ENCODE measurements around the gene FAM114A2. TPM values are rescaled to one million over a fixed set of nuclear protein-coding genes. Genes with fewer than 3 reads are reported as not detected.

Gene FAM114A2
- total and polyA plus RNA-seq, 2 donors (not counting 1 experiment from before 2014, with no cell fraction given): 28.0 to 33.9 TPM

DNA sequence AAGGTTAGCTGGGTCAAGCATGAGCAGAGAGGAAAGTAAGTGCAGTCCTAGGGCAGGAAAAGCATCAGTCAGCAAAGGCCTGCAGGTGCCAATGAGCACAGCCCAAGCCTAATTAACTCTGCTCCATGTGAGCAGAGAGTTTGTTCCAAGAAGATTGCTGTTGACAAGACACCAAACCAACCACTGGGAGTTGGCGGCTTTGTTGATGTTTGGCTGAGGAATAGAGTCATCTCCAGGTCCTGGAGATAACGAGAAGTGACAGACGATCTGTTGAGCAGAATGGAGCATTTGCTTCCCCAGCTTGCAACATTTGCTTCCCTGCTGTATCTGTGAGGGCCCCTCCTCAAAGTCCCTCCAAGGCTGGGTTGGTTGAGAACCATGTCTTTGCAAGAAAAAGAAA is 68.2 kb downstream of the FAM114A2 start:
- Histone ChIP-seq H4K20me1 (ENCODE audit: control insufficient read depth, extremely low read depth, insufficient read depth, low read length) (no peaks in the 10 kb centered on the region), H3K4me2 (ENCODE audit: extremely low read depth, insufficient read depth, low read length) (no peak overlapping the region), H3K4me1 (ENCODE audit: control insufficient read depth, extremely low read depth, insufficient read depth, low read length) (no peaks in the 10 kb centered on the region), H3K27ac (ENCODE audit: insufficient read depth, low read length) (no peak overlapping the region), H3K36me3 (ENCODE audit: control insufficient read depth, insufficient read depth, low read length) (no peaks in the 10 kb centered on the region), H3K79me2 (ENCODE audit: control insufficient read depth, insufficient read depth, low read length) (no peaks in the 10 kb centered on the region), H3K4me3 (replicated peaks in 1 of 4; ENCODE audit: control extremely low read depth in 1 of 4, insufficient read depth in 1 of 4, low read depth in 3 of 4, low read length in 4 of 4) (no peak overlapping the region), H3K27me3 (ENCODE audit: control insufficient read depth, insufficient read depth, low read length) (no peaks in the 10 kb centered on the region), H3K9ac (ENCODE audit: insufficient read depth, low read length) (no peak overlapping the region), H3K9me3 (ENCODE audit: control insufficient read depth, insufficient read depth, low read depth, low read length) (no peaks in the 10 kb centered on the region), H2AFZ (ENCODE audit: low read length) (no peak overlapping the region)
- no peak for DNase-seq (ENCODE audit: low read depth in 2 of 2)
- TF ChIP-seq EZH2 (IDR thresholded peaks at IDR 0.05; ENCODE audit: low read length, missing control alignments): no peak
- TF ChIP-seq, protein P1, sequence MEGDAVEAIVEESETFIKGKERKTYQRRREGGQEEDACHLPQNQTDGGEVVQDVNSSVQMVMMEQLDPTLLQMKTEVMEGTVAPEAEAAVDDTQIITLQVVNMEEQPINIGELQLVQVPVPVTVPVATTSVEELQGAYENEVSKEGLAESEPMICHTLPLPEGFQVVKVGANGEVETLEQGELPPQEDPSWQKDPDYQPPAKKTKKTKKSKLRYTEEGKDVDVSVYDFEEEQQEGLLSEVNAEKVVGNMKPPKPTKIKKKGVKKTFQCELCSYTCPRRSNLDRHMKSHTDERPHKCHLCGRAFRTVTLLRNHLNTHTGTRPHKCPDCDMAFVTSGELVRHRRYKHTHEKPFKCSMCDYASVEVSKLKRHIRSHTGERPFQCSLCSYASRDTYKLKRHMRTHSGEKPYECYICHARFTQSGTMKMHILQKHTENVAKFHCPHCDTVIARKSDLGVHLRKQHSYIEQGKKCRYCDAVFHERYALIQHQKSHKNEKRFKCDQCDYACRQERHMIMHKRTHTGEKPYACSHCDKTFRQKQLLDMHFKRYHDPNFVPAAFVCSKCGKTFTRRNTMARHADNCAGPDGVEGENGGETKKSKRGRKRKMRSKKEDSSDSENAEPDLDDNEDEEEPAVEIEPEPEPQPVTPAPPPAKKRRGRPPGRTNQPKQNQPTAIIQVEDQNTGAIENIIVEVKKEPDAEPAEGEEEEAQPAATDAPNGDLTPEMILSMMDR (conservative IDR thresholded peaks at IDR 0.05 in 1 of 2, IDR thresholded peaks at IDR 0.05 in 1 of 2; ENCODE audit: low read depth in 1 of 2, low read length in 2 of 2): no peak

DNA sequence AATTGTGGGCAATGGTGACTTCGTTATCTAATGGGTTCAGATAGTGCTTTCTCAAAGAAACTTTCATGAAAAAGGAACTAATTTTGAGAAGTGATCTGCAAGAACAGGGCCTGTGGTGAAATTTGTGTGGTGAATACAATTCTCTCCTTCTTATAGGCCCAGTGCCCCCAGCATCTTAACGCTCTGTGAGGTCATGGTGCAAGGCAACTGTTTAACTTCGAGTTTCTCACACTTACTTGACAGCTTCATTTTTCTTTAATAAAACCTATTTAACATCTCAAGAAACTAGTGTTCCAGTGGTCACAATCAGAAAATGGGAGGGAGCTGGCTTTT is 69.2 kb downstream of the FAM114A2 start:
- no peak for DNase-seq (ENCODE audit: low read depth in 2 of 2)
- Histone ChIP-seq H3K27me3 (ENCODE audit: control insufficient read depth, insufficient read depth, low read length) (no peaks in the 10 kb centered on the region), H3K36me3 (ENCODE audit: control insufficient read depth, insufficient read depth, low read length) (no peaks in the 10 kb centered on the region), H3K79me2 (ENCODE audit: control insufficient read depth, insufficient read depth, low read length) (no peaks in the 10 kb centered on the region), H3K4me2 (ENCODE audit: extremely low read depth, insufficient read depth, low read length) (no peak overlapping the region), H3K4me1 (ENCODE audit: control insufficient read depth, extremely low read depth, insufficient read depth, low read length) (peaks cover 2% of the 10 kb centered on the region), H4K20me1 (ENCODE audit: control insufficient read depth, extremely low read depth, insufficient read depth, low read length) (no peaks in the 10 kb centered on the region), H3K9ac (ENCODE audit: insufficient read depth, low read length) (no peak overlapping the region), H3K4me3 (replicated peaks in 1 of 4; ENCODE audit: control extremely low read depth in 1 of 4, insufficient read depth in 1 of 4, low read depth in 3 of 4, low read length in 4 of 4) (no peak overlapping the region), H3K27ac (ENCODE audit: insufficient read depth, low read length) (no peak overlapping the region), H3K9me3 (ENCODE audit: control insufficient read depth, insufficient read depth, low read depth, low read length) (no peaks in the 10 kb centered on the region), H2AFZ (ENCODE audit: low read length) (no peak overlapping the region)
- TF ChIP-seq, protein P1 (conservative IDR thresholded peaks at IDR 0.05 in 1 of 2, IDR thresholded peaks at IDR 0.05 in 1 of 2; ENCODE audit: low read depth in 1 of 2, low read length in 2 of 2): no peak
- no peak for TF ChIP-seq EZH2 (IDR thresholded peaks at IDR 0.05; ENCODE audit: low read length, missing control alignments)

DNA sequence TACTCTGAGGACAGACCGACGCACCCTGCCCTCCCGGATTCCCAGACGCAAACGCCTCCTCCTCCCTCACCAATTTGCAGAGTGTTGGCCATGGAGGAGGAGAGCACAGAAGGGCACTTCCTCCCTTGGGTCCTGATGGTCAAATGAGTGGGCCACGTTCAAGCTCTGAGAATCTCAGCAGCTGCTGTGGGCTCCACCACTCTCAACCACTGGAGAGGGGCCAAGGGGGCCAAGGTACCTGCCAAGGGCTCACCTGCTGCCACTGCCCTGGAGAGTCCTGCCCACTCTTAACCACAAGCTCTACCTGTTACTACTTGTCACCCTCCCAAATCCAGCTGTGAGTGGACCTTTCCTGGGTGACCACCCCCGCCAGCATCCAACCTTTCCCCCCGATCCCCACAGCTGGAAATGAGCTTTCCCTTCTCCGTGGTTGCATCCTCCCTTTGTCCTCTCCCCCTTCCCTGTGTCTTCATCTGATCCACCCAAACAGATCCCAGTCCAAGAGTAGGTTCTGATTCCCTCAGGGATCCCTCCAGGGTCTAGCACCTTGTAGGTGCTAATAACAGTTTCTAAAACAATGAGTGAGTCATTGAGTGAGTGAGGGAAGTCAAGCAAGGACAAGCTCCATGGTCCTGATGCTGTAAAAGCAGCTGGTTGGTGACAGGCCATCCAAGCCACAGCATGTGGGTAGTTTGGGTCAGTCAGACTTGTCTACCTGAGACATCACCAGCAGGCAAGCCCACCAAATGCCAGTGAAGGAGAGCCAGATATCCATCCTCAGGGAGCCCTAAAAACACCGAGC is 69.7 kb downstream of the FAM114A2 start:
- no peaks in the 10 kb centered on the region for H3K27me3 ChIP-seq (ENCODE audit: control insufficient read depth, insufficient read depth, low read length)
- no peak overlapping the region for H3K4me3 ChIP-seq (replicated peaks in 1 of 4; ENCODE audit: control extremely low read depth in 1 of 4, insufficient read depth in 1 of 4, low read depth in 3 of 4, low read length in 4 of 4)
- H2AFZ ChIP-seq (ENCODE audit: low read length): no peak overlapping the region
- H3K9me3 ChIP-seq (ENCODE audit: control insufficient read depth, insufficient read depth, low read depth, low read length): no peaks in the 10 kb centered on the region
- no peaks in the 10 kb centered on the region for H3K79me2 ChIP-seq (ENCODE audit: control insufficient read depth, insufficient read depth, low read length)
- DNase-seq (ENCODE audit: low read depth in 2 of 2): no peak
- no peak overlapping the region for H3K4me2 ChIP-seq (ENCODE audit: extremely low read depth, insufficient read depth, low read length)
- no peaks in the 10 kb centered on the region for H3K36me3 ChIP-seq (ENCODE audit: control insufficient read depth, insufficient read depth, low read length)
- H4K20me1 ChIP-seq (ENCODE audit: control insufficient read depth, extremely low read depth, insufficient read depth, low read length): no peaks in the 10 kb centered on the region
- H3K9ac ChIP-seq (ENCODE audit: insufficient read depth, low read length): no peak overlapping the region
- peaks cover 2% of the 10 kb centered on the region for H3K4me1 ChIP-seq (ENCODE audit: control insufficient read depth, extremely low read depth, insufficient read depth, low read length)
- H3K27ac ChIP-seq (ENCODE audit: insufficient read depth, low read length): no peak overlapping the region
- TF ChIP-seq, protein P1 (conservative IDR thresholded peaks at IDR 0.05 in 1 of 2, IDR thresholded peaks at IDR 0.05 in 1 of 2; ENCODE audit: low read depth in 1 of 2, low read length in 2 of 2): no peak
- no peak for TF ChIP-seq EZH2 (IDR thresholded peaks at IDR 0.05; ENCODE audit: low read length, missing control alignments)

Data from fibroblast of lung (primary cell).